ENCODE data around the gene LRP1.

Gene LRP1

GRCh38 chr12:57127726-57128518 lies at the start of gene LRP1:
LRP1 (plus strand) TSS chr12:57128483; CDS start chr12:57128965, 482 bp downstream.
- DNase-seq: peak; percentile 31

GRCh38 chr12:57078519-57079404 lies 49.5 kb upstream of the LRP1 start, which contains the start of gene NEMP1:
NEMP1 (minus strand) TSS chr12:57078791; CDS start chr12:57078745, 46 bp downstream.
- DNase-seq: peak; percentile 98

GRCh38 chr12:57079821-57080220 lies 48.5 kb upstream of the LRP1 start:
- DNase-seq: no peak

GRCh38 chr12:57080855-57081254 lies 47.4 kb upstream of the LRP1 start:
- DNase-seq: no peak

- DNase-seq: no peak
Measured at GRCh38 chr12:57085999-57086492, 42.2 kb upstream of the LRP1 start.

- no peak for DNase-seq
Measured at GRCh38 chr12:57086493-57087009, 41.7 kb upstream of the LRP1 start.

GRCh38 chr12:57087010-57087690 lies 41.1 kb upstream of the LRP1 start:
- no peak for DNase-seq

GRCh38 chr12:57087691-57088353 lies 40.5 kb upstream of the LRP1 start:
- peak; percentile 44 for DNase-seq

GRCh38 chr12:57088354-57089270 lies 39.7 kb upstream of the LRP1 start, which contains the start of gene NAB2:
NAB2 (plus strand) TSS chr12:57089114; CDS start chr12:57089272, 158 bp downstream.
- DNase-seq: peak; percentile 87

- DNase-seq: no peak
Measured at GRCh38 chr12:57089271-57090245, 38.7 kb upstream of the LRP1 start.

GRCh38 chr12:57090490-57090889 lies 37.8 kb upstream of the LRP1 start:
- DNase-seq: no peak

- no peak for DNase-seq
Measured at GRCh38 chr12:57090924-57091637, 37.2 kb upstream of the LRP1 start.

- DNase-seq: no peak
Measured at GRCh38 chr12:57091638-57092528, 36.4 kb upstream of the LRP1 start.

- no peak for DNase-seq
Measured at GRCh38 chr12:57092529-57092862, 35.8 kb upstream of the LRP1 start.

GRCh38 chr12:57092876-57093414 lies 35.3 kb upstream of the LRP1 start:
- no peak for DNase-seq

GRCh38 chr12:57093415-57094207 lies 34.7 kb upstream of the LRP1 start:
- DNase-seq: no peak

Measured in NCI-H510A (cell line).